Activated CD4-positive, alpha-beta T cell treated with anti-CD3 and anti-CD28 coated beads for 36 hours (primary cell): ENCODE results near the gene NEDD4L. TPM values are rescaled to one million over a fixed set of nuclear protein-coding genes. Genes with fewer than 3 reads are reported as not detected.
"Not testable (repeated sequence)": the region's sequence is repeated elsewhere in the genome, so short reads cannot be mapped to it uniquely, and the experiment has no call there.

ENCODE experiments used
- ATAC-seq: fragments of 200-7000 bp; cut with Tn5 transposase; one replicate; pipeline ENCODE4 v1.10.0; 2021; ENCODE audit warnings: mild to moderate bottlenecking, moderate library complexity
- CTCF ChIA-PET: fragments of 350-600 bp; sonication (Branson Sonifier 250); formaldehyde crosslinking; loops from one replicate; lab custom pipeline; 2021; ENCODE audit warnings: antibody characterized with exemption; lab: Charles Lee
- POLR2A ChIA-PET: fragments of 350-600 bp; sonication (Branson Sonifier 250); formaldehyde crosslinking; loops from one replicate; lab custom pipeline; 2021; ENCODE audit warnings: antibody characterized with exemption, inconsistent platforms; lab: Charles Lee
- DNase-seq: peaks from one replicate; pipeline ENCODE4 v3.0.0-alpha.2; 2020
- H3K27ac Mint-ChIP-seq: one replicate; pipeline ENCODE4 v1.8.0; 2021; ENCODE audit warnings: mixed read lengths
- H3K27me3 Mint-ChIP-seq: one replicate; pipeline ENCODE4 v1.8.0; 2021; ENCODE audit warnings: mixed read lengths
- H3K36me3 Mint-ChIP-seq: one replicate; pipeline ENCODE4 v1.8.0; 2021; ENCODE audit warnings: low read depth, mixed read lengths
- H3K4me1 Mint-ChIP-seq: one replicate; pipeline ENCODE4 v1.8.0; 2021; ENCODE audit warnings: mixed read lengths
- H3K4me3 Mint-ChIP-seq: one replicate; pipeline ENCODE4 v1.8.0; 2021; ENCODE audit warnings: mild to moderate bottlenecking, moderate library complexity, mixed read lengths
- H3K9me3 Mint-ChIP-seq: one replicate; pipeline ENCODE4 v1.8.0; 2021; ENCODE audit warnings: low read depth, mixed read lengths
- intact Hi-C, 2 experiments: fragments of 100-400 bp; cut with DNase I in 1 of 2; cut with micrococcal nuclease in 1 of 2; formaldehyde crosslinking; loops; one replicate each; pipeline versions ENCODE4 v1.14.2 to v1.15.1; 2022 to 2024; cut with DNase I, micrococcal nuclease
- total RNA-seq, 2 experiments: library from RNA; stranded (reverse); gene quantifications; one replicate each; pipeline ENCODE4 v1.2.3, GENCODE V29; 2021

Gene NEDD4L
- total RNA-seq, 2 experiments from 2014 or later: 6.4 to 6.8 TPM

DNA sequence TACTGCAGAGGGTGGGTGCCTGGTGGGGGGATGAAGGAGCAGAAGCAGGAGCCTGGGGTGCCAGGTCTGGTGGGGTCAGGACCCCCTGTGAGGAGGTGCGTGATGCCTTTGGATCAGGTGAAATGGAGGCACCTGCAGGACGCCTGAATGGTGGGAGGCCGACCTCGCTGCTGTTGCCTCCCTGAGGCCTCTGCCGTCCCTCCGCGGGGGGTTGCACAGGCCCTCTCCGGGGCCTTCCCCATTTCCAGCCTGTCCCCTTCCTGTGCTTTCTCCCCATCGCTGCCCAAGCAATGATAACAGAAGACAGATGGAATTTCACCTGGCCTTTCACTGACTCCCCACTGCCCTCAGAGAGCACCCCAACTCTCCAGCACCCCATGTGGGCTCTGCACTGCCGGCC is 325.6 kb downstream of the NEDD4L start:
- ATAC-seq (no peak), DNase-seq (no peak)
- Mint-ChIP-seq H3K36me3 (no peaks in the 10 kb centered on the region), H3K4me1 (peaks cover 4% of the 10 kb centered on the region), H3K9me3 (no peaks in the 10 kb centered on the region), H3K27ac (no peak overlapping the region), H3K27me3 (no peaks in the 10 kb centered on the region), H3K4me3 (no peak overlapping the region)
- POLR2A ChIA-PET: no interaction called here
- intact Hi-C loops: no loop called here
- CTCF ChIA-PET: no interaction called here

DNA sequence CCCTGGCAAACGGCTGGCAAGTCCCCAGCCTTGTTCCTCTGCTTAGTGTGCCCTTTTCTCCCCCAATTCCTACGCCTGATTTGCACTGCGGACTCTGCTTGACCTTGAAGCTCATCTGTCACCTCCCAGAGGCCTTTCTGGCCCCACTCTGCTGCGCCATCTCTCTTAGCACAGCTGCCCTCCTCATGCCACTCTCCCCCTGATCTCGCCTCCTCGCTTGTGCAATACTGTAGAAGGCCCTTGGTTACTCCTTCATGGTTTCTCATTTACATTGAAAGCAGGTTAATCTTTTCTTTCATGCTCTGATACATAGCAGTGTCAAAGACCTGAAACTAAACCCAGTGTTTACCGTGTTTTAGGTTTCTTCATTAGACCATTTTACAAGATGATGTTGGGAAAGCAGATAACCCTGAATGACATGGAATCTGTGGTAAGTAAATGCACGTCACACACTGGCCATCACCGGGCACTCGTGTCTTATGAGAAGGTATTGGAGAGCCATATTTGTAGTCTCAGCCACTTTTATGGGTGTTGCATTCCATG is 326.1 kb downstream of the NEDD4L start:
- Mint-ChIP-seq H3K27ac (no peak overlapping the region), H3K4me1 (no peaks in the 10 kb centered on the region), H3K27me3 (no peaks in the 10 kb centered on the region), H3K9me3 (no peaks in the 10 kb centered on the region), H3K4me3 (no peak overlapping the region), H3K36me3 (no peaks in the 10 kb centered on the region)
- intact Hi-C loops: no loop called here
- ChIA-PET CTCF (no interaction called here), POLR2A (no interaction called here)
- DNase-seq: no peak
- ATAC-seq: no peak

DNA sequence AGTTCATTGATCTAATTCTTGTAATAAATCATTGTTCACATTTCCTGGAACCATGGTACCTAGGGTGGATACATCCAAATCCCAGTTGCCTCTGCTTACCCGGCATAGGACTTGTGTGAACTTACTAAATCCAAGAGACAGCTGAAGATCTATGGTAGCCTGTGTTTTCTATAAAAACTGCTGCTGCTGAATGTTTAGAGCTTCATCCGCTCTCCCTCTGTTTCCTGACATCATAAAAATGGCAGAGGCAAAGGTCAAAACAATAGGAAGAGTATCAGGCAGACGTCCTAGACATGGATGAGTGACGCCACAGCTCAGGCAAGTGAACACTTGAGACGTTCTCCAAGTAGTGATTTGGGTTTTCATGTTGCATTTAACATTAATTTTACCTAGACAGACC is 326.6 kb downstream of the NEDD4L start:
- no peaks in the 10 kb centered on the region for H3K36me3 Mint-ChIP-seq

DNA sequence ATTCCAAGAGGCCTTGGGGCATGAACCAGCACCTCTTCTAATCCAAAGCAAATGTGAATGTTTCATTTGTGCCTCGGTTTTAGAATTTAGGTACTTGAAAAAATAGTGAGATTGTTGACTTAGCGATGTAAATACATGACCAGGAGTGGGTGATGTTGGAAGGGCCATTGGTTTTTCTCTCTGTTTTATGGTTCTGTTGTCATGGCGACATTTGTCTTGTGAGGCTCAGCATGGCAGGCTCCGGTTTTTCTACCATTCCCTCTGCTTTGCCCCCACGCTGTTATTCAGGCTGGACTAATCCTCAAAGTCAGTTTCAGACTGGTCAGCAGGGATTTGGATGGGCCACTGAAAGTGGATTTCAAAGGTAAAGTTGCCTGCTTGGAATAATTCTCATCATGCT is 329.5 kb downstream of the NEDD4L start:
- Mint-ChIP-seq H3K9me3 (no peaks in the 10 kb centered on the region), H3K36me3 (no peaks in the 10 kb centered on the region), H3K27ac (no peak overlapping the region), H3K4me1 (no peaks in the 10 kb centered on the region), H3K4me3 (no peak overlapping the region), H3K27me3 (no peaks in the 10 kb centered on the region)
- DNase-seq (no peak), ATAC-seq (no peak)
- intact Hi-C loops: no loop called here
- ChIA-PET CTCF (no interaction called here), POLR2A (no interaction called here)

More for the DNA sequence above, 326.6 kb downstream of the NEDD4L start:
- DNase-seq: no peak
- ATAC-seq: no peak
- CTCF ChIA-PET: interaction anchor here (0.8 kb wide), 1 partner anchor 11 kb away, joined by 3 read pairs; no protein-coding TSS in a partner anchor
- Mint-ChIP-seq H3K27ac (no peak overlapping the region), H3K27me3 (no peaks in the 10 kb centered on the region), H3K4me1 (no peaks in the 10 kb centered on the region), H3K9me3 (no peaks in the 10 kb centered on the region), H3K4me3 (no peak overlapping the region)
- intact Hi-C loops: no loop called here
- POLR2A ChIA-PET: no interaction called here

DNA sequence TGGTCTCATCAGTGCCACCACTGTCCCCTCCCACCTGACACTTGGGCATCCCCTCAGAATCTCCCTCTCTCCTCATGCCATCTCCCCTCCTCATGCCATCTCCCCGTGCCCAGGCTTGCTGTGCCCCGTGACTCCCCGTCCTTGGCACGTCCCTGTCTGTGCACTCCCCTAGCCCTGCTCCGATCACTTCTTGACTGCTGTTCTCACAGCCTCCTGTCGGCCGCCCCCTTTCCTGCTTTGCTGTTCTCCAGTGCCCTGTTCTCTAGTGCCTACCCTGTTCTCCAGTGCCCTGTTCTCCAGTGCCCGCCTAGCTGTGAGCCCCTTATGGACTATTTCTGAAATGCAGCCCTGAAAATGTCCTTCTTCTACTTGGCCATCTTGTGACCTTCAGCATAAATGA is 331.0 kb downstream of the NEDD4L start:
- Mint-ChIP-seq H3K4me1 (no peaks in the 10 kb centered on the region), H3K27me3 (no peaks in the 10 kb centered on the region), H3K27ac (no peak overlapping the region), H3K36me3 (no peaks in the 10 kb centered on the region), H3K9me3 (no peaks in the 10 kb centered on the region), H3K4me3 (no peak overlapping the region)
- POLR2A ChIA-PET: no interaction called here
- CTCF ChIA-PET: no interaction called here
- ATAC-seq (no peak), DNase-seq (no peak)
- intact Hi-C loops: no loop called here

DNA sequence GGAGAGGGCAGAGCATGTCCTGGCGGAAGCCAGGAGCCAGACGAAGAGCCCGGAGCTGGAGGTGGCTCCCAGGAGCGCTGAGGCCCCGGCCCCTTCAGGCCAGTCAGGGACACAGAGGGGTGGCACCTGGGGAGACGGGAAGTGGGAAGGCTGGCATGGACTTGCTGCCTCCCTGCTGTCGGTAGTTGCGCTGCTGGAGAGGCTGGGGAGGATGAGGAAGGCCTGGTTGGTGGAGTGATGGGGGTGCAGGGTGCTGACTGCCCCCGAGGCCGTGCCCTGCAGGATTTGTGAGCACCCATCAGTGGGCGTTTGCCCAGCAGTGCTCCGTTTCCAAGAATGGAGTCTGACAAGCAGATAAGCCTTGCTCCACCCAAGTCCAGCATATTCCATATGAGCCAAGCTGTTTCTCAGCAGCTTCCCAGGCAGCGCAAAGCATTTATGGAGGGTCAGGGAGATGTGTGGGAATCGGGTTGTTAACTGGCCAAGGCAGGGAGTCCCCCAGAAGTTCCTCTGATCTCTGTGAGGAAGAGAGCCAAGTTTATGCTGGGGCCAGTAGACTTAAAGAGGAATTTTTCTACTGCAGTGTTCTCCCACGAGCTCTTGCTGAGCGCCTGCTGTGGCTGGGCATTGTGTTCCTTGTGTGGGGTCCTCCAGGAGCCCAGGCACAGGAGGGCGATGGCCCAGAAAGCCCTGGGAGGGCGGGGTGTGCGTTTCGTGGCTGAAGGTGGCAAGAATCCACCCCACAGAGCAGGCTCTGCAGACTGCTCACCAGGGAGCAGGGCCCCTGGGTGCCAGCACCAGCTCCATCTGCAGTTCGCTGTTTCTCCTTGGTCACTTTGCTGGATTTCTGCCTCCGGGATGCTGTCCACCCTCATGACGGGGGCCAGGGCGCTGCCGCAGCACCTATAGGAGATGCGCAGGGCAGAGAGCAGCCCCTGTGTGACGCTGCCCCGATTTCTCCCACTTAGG is 334.7 kb downstream of the NEDD4L start:
- no peaks in the 10 kb centered on the region for H3K4me1 Mint-ChIP-seq
- ATAC-seq (no peak), DNase-seq (no peak)
- H3K9me3 Mint-ChIP-seq: no peaks in the 10 kb centered on the region
- H3K36me3 Mint-ChIP-seq: no peaks in the 10 kb centered on the region
- no peak overlapping the region for H3K27ac Mint-ChIP-seq
- ChIA-PET POLR2A (no interaction called here), CTCF (no interaction called here)
- intact Hi-C loops: no loop called here
- no peak overlapping the region for H3K4me3 Mint-ChIP-seq
- no peaks in the 10 kb centered on the region for H3K27me3 Mint-ChIP-seq

DNA sequence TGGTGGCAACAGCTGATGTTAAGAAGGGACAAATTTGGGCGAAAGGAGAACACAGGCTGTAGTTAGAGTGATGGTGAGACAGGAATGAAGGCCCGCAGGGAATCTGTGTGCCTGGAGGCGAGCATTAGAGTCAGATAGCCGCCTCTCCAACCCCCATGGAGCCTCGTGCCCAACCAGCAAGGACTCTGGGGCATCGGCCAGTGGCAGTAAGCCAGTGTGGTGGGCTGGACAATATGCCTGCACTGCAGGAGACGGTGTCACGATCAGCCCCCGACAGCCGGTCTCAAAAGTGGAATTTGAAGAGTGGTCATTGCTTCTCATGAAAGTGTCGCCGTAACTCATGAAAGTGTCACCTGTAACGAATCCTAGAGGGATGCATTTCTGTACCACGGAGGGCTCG is 335.4 kb downstream of the NEDD4L start:
- ATAC-seq: no peak
- intact Hi-C loops: no loop called here
- CTCF ChIA-PET: interaction anchor here (0.6 kb wide), 1 partner anchor 121 kb away, joined by 4 read pairs; no protein-coding TSS in a partner anchor

DNA sequence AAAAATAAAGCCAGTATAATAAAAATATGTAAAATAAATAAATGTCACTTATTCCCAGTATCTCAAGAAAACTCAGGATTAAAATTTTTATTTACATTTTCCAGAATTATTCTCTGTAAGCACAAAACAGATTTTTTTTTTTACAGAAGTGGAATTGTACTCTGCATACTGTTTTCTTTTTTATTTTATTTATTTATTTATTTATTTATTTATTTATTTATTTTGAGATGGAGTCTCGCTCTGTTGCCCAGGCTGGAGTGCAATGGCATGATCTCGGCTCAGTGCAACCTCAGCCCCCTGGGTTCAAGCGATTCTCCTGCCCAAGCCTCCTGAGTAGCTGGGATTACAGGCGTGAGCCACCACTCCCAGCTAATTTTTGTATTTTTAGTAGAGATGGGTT is 336.1 kb downstream of the NEDD4L start:
- POLR2A ChIA-PET, H3K36me3 Mint-ChIP-seq, H3K4me3 Mint-ChIP-seq, H3K27me3 Mint-ChIP-seq, DNase-seq, ATAC-seq, CTCF ChIA-PET, H3K27ac Mint-ChIP-seq, intact Hi-C loops, H3K9me3 Mint-ChIP-seq, H3K4me1 Mint-ChIP-seq: not testable (repeated sequence)

More for the DNA sequence above, 335.4 kb downstream of the NEDD4L start:
- Mint-ChIP-seq H3K27me3 (no peaks in the 10 kb centered on the region), H3K9me3 (no peaks in the 10 kb centered on the region), H3K4me3 (no peak overlapping the region), H3K36me3 (no peaks in the 10 kb centered on the region), H3K4me1 (no peaks in the 10 kb centered on the region), H3K27ac (no peak overlapping the region)
- POLR2A ChIA-PET: no interaction called here
- no peak for DNase-seq

DNA sequence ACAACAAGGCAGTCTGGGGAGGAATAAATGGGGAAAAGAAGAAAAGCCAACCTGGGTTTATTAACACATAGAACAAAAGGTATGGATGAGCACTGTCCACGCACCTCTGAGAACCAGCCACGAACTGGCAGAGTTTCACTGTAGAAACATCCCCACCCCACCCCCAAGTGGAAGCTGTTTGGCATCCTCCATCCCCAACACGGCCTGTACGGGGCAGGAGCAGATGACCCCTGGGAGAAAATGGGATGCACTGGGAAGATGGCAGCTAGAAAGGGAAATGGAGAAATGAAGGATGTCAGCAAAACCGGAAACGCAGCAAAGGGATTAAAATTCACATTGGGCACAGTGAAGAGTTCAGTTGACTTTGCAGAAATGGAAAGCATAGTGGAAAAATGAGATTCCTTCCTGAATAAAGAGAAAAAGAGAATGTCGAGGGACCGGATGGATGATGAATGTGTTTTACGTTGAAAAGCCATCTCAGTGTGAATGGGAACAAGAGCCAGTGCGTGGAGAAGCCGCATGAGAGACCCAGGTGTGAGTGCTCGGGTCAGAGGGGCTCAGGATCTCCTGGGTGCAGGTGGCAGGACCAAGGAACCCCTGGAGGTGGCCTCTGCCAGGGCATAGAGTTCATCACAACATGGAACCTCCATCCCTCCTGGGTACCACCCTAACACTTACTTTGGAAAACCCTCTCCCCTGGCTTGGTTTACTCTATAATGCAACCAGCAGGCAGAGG is 337.8 kb downstream of the NEDD4L start:
- no peak overlapping the region for H3K4me3 Mint-ChIP-seq

DNA sequence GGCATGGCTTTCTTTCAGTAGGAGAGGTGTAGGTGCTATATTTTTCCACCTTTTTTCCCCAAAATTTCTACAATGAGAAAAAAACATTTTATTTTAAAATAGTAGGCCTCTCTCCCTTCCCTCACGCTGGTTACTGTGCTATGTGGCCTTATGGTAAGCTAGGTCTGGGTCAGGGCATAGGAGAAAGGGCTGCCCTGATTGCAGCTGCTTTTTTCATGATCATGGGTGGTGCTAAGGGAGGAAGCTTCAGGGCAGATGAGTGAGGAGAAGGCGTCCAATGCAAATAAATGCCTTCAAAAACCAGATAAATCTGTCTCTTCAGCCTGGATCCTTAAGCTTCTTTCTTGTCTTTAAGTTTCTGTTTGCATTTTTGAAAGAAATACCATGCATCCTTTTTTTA is 338.4 kb downstream of the NEDD4L start:
- ChIA-PET CTCF (interaction anchor here (0.6 kb wide), 1 partner anchor 27 kb away, joined by 3 read pairs; no protein-coding TSS in a partner anchor), POLR2A (interaction anchor here (0.5 kb wide), 1 partner anchor 128 kb away, joined by 3 read pairs; no protein-coding TSS in a partner anchor)
- no peak overlapping the region for H3K27ac Mint-ChIP-seq
- DNase-seq (no peak), ATAC-seq (no peak)
- no peaks in the 10 kb centered on the region for H3K4me1 Mint-ChIP-seq
- no peaks in the 10 kb centered on the region for H3K27me3 Mint-ChIP-seq
- H3K36me3 Mint-ChIP-seq: no peaks in the 10 kb centered on the region
- H3K4me3 Mint-ChIP-seq: no peak overlapping the region
- H3K9me3 Mint-ChIP-seq: no peaks in the 10 kb centered on the region
- intact Hi-C loops: no loop called here

More for the DNA sequence above, 337.8 kb downstream of the NEDD4L start:
- intact Hi-C loops: no loop called here
- no peak for DNase-seq
- CTCF ChIA-PET: interaction anchor here (0.6 to 0.7 kb wide), 2 partner anchors 26 to 691 kb away, joined by 3 to 4 read pairs; no protein-coding TSS in a partner anchor
- Mint-ChIP-seq H3K27me3 (no peaks in the 10 kb centered on the region), H3K9me3 (no peaks in the 10 kb centered on the region), H3K36me3 (no peaks in the 10 kb centered on the region), H3K27ac (no peak overlapping the region), H3K4me1 (no peaks in the 10 kb centered on the region)
- no peak for ATAC-seq
- POLR2A ChIA-PET: interaction anchor here (0.5 kb wide), 1 partner anchor 127 kb away, joined by 3 read pairs; no protein-coding TSS in a partner anchor

DNA sequence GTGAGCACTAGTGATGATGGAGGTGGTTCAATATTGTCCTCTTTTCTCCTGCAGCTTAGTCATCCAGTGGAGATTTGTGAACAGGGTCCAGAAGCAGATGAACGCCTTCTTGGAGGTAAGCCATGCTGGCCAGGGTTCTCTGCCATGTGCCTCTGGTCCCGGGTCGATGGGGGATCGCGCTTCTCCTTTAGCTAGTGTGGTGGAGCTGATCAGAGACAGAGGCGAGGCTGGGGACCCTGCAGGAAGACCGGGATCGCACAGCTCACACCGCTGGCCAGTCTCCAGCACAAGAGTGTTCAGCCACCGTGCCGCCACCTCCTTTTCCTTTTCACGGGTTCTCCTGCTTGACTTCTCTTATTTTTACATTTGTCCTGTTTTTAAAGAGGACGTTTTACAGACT is 341.4 kb downstream of the NEDD4L start:
- H3K4me1 Mint-ChIP-seq: no peaks in the 10 kb centered on the region
- ChIA-PET CTCF (no interaction called here), POLR2A (no interaction called here)
- H3K27ac Mint-ChIP-seq: no peak overlapping the region
- H3K36me3 Mint-ChIP-seq: no peaks in the 10 kb centered on the region
- DNase-seq: no peak
- intact Hi-C loops: no loop called here
- H3K4me3 Mint-ChIP-seq: no peak overlapping the region
- H3K9me3 Mint-ChIP-seq: no peaks in the 10 kb centered on the region
- no peak for ATAC-seq
- H3K27me3 Mint-ChIP-seq: no peaks in the 10 kb centered on the region
